ENCODE measurements around the gene CSRP3.

CSRP3 gene

DNA sequence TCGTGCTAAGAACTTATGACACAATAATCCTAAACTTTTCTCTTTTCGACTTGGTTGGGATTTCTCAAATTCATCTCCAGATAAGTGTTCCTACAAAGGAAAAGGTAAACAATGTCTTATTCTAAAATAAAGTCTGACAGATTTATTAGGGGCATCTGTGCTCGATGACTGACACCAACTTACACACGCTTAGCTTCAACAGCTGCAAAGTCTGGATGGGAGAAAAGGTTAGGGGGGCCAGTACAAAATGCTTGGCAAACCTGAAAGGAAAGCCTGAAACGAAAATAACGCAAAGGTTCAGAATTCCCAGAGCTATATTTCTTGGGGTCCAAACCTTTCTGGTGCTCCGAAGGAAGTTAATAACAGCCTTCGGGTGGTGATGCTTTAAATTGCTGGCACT is 35.6 kb upstream of the CSRP3 start:
- Histone ChIP-seq H3K27me3 (ENCODE audit: control insufficient read depth, insufficient read depth, low read length) (peaks cover under 1% of the 10 kb centered on the region), H3K4me3 (ENCODE audit: low read depth, low read length) (no peak overlapping the region)

DNA sequence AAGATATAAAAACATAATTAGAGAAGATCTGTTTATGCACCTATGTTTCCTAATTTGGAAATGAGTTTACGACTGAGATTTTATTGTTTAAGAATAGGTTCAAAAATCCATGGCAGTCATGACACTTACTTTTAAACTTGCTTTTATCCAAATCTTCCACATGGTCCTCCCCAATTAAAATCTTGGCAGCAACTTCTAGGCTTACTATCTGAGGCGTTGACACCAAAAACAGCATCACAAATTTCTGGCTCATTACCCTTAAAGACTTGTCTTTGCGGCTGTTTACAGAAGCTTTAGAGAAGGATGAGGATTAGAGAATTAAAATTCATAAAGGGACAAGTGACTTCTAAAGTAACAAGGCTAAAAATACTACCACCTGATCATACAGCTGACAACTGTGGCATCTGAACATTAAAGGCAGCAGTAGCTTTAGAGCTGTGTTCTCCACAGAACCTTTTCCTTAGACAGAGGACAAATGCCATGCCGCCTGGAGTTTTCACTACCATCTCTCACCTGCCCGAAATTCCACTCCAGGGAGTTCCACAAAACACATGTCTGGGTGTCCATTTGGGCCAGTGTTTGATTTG is 32.5 kb upstream of the CSRP3 start:
- Histone ChIP-seq H3K27ac (no peak overlapping the region), H3K27me3 (ENCODE audit: control insufficient read depth, insufficient read depth, low read length) (no peaks in the 10 kb centered on the region), H3K4me1 (no peaks in the 10 kb centered on the region)

More for the DNA sequence above, 35.6 kb upstream of the CSRP3 start:
- Histone ChIP-seq H3K27ac (no peak overlapping the region), H3K9ac (no peak overlapping the region), H3K4me2 (ENCODE audit: low read length) (no peak overlapping the region), H2AFZ (no peak overlapping the region), H3K36me3 (ENCODE audit: control insufficient read depth, insufficient read depth, low read length) (no peaks in the 10 kb centered on the region), H3K79me2 (no peaks in the 10 kb centered on the region), H3K4me1 (no peaks in the 10 kb centered on the region), H3K9me3 (ENCODE audit: control insufficient read depth, low read length) (no peaks in the 10 kb centered on the region)
- TF ChIP-seq, protein P1, sequence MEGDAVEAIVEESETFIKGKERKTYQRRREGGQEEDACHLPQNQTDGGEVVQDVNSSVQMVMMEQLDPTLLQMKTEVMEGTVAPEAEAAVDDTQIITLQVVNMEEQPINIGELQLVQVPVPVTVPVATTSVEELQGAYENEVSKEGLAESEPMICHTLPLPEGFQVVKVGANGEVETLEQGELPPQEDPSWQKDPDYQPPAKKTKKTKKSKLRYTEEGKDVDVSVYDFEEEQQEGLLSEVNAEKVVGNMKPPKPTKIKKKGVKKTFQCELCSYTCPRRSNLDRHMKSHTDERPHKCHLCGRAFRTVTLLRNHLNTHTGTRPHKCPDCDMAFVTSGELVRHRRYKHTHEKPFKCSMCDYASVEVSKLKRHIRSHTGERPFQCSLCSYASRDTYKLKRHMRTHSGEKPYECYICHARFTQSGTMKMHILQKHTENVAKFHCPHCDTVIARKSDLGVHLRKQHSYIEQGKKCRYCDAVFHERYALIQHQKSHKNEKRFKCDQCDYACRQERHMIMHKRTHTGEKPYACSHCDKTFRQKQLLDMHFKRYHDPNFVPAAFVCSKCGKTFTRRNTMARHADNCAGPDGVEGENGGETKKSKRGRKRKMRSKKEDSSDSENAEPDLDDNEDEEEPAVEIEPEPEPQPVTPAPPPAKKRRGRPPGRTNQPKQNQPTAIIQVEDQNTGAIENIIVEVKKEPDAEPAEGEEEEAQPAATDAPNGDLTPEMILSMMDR (IDR thresholded peaks at IDR 0.05) = no peak

DNA sequence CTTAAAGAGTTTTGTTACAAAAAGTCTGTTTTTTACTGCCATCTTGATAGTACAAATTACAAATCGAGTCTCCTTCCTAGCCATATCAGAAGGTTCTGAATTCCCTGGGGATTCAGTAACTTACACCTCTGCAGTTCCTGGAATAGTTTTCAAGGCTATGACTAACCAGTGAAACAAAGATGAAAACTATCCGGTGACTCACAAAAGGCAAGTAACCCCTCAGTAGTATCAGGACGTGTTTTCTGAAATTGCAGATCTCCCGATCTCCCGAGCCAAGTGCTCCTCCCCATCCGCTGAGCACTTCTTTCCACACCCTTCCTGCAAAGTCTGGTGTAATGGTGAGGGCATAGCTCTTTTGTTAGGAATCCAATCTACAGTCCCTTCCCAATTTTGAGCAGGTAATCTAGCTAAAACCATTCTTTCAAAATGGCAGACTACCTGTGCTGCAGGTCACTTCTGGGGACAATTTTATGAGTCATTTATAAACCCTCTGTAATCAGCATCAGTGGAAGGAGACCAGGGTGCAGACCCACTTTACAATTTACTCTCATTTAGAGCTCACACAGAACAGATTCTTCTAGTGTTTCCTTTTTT is 31.2 kb upstream of the CSRP3 start:
- H3K79me2 ChIP-seq = no peaks in the 10 kb centered on the region
- no peak overlapping the region for H3K4me3 ChIP-seq (ENCODE audit: low read depth, low read length)
- H3K9me3 ChIP-seq (ENCODE audit: control insufficient read depth, low read length) = no peaks in the 10 kb centered on the region
- TF ChIP-seq, protein P1 (IDR thresholded peaks at IDR 0.05) = no peak
- no peaks in the 10 kb centered on the region for H3K36me3 ChIP-seq (ENCODE audit: control insufficient read depth, insufficient read depth, low read length)
- H3K27ac ChIP-seq = no peak overlapping the region
- no peak overlapping the region for H3K9ac ChIP-seq
- H3K4me2 ChIP-seq (ENCODE audit: low read length) = no peak overlapping the region
- H3K27me3 ChIP-seq (ENCODE audit: control insufficient read depth, insufficient read depth, low read length) = no peaks in the 10 kb centered on the region
- no peaks in the 10 kb centered on the region for H3K4me1 ChIP-seq
- H2AFZ ChIP-seq = no peak overlapping the region

More for the DNA sequence above, 32.5 kb upstream of the CSRP3 start:
- H3K9ac ChIP-seq = no peak overlapping the region
- TF ChIP-seq, protein P1 (IDR thresholded peaks at IDR 0.05) = no peak
- no peak overlapping the region for H2AFZ ChIP-seq
- H3K36me3 ChIP-seq (ENCODE audit: control insufficient read depth, insufficient read depth, low read length) = no peaks in the 10 kb centered on the region
- H3K79me2 ChIP-seq = no peaks in the 10 kb centered on the region
- H3K9me3 ChIP-seq (ENCODE audit: control insufficient read depth, low read length) = no peaks in the 10 kb centered on the region
- H3K4me2 ChIP-seq (ENCODE audit: low read length) = no peak overlapping the region
- H3K4me3 ChIP-seq (ENCODE audit: low read depth, low read length) = no peak overlapping the region

DNA sequence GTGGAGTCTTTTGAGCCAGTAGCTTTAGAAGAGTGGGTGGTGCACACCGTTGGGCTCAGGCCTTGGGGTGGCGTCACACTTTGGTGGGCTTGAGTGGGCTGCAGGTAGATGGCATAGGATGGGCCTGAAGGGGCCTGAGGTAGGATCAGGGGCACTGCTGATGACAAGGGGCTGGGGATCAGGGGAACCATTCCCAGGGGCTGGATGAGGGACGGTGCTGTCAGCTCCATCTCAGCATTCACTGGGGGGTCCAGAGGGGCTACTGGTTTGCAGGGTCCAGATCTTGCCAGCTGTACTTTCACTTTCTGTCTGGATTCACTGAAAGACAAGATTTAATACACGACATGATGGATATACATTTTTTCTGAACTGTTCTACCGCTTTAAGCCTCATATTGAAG is 27.9 kb upstream of the CSRP3 start:
- Histone ChIP-seq H3K27ac (no peak overlapping the region), H3K9me3 (ENCODE audit: control insufficient read depth, low read length) (no peaks in the 10 kb centered on the region), H3K79me2 (no peaks in the 10 kb centered on the region), H3K27me3 (ENCODE audit: control insufficient read depth, insufficient read depth, low read length) (no peaks in the 10 kb centered on the region), H2AFZ (no peak overlapping the region), H3K4me3 (ENCODE audit: low read depth, low read length) (no peak overlapping the region), H3K9ac (no peak overlapping the region), H3K36me3 (ENCODE audit: control insufficient read depth, insufficient read depth, low read length) (no peaks in the 10 kb centered on the region), H3K4me2 (ENCODE audit: low read length) (no peak overlapping the region), H3K4me1 (no peaks in the 10 kb centered on the region)
- TF ChIP-seq, protein P1 (IDR thresholded peaks at IDR 0.05) = no peak

DNA sequence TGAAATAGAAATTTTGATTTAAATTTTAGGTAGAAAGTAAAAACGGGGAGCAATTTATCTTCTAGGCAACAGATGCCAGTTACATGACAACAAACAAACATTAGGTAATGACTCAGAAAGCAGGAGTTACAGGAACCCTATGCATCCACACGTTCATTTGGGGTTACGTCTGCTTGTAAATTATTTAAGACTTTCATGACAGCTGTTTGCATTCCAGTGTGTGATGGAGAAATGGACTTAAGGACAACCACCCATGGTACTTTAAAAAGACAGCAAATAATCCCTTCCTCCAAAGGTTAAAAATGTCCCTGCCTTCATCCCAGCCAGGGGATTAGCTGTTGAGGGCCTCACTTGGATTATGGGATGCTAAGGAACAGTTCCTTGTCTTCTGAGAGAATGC is 27.2 kb upstream of the CSRP3 start:
- Histone ChIP-seq H3K27ac (no peak overlapping the region), H3K4me2 (ENCODE audit: low read length) (no peak overlapping the region)
- TF ChIP-seq, protein P1 (IDR thresholded peaks at IDR 0.05) = no peak

More for the DNA sequence above, 27.2 kb upstream of the CSRP3 start:
- no peak overlapping the region for H3K9ac ChIP-seq
- no peaks in the 10 kb centered on the region for H3K9me3 ChIP-seq (ENCODE audit: control insufficient read depth, low read length)
- H3K79me2 ChIP-seq = no peaks in the 10 kb centered on the region
- H3K27me3 ChIP-seq (ENCODE audit: control insufficient read depth, insufficient read depth, low read length) = no peaks in the 10 kb centered on the region
- H2AFZ ChIP-seq = no peak overlapping the region
- H3K4me1 ChIP-seq = no peaks in the 10 kb centered on the region
- H3K4me3 ChIP-seq (ENCODE audit: low read depth, low read length) = no peak overlapping the region
- no peaks in the 10 kb centered on the region for H3K36me3 ChIP-seq (ENCODE audit: control insufficient read depth, insufficient read depth, low read length)
